ENCODE results near the gene FBXL17. TPM values are rescaled to one million over a fixed set of nuclear protein-coding genes. Genes with fewer than 3 reads are reported as not detected.

FBXL17 gene
- polyA plus RNA-seq, 1 of the 3 experiments (the other 2 are of a cell fraction), result 4.4 TPM

DNA sequence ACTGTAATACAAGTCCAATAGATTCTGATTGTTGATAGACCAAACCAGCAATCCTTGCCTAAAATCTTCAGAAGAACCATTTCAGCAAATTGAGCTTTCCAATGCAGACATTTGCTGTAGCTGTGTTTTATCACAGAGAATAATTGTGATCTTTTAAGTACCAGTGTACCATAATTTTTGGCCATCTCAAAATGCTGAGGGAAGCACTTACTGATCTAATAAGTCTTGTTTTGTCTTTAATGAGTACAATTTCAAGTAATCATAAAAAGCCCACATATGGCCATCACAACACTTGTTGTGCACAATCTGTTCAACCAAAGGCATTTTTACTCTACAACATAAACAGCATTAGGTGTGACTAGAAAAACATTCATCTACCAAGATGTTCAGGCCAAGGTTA lies 159.9 kb downstream of the FBXL17 start:
- no peaks in the 10 kb centered on the region for H3K9me3 ChIP-seq
- no peaks in the 10 kb centered on the region for H3K4me1 ChIP-seq (ENCODE audit: control insufficient read depth in 1 of 2, insufficient read depth in 2 of 2, low read depth in 1 of 2, low read length in 1 of 2)
- no peak overlapping the region for H2AFZ ChIP-seq (ENCODE audit: low read depth)

More for the DNA sequence above, 159.9 kb downstream of the FBXL17 start:
- Histone ChIP-seq H3K4me2 (no peak overlapping the region), H3K79me2 (ENCODE audit: insufficient read depth) (no peaks in the 10 kb centered on the region), H3K9me2 (no peaks in the 10 kb centered on the region), H3K27ac (ENCODE audit: low read depth in 2 of 2, low read length in 1 of 2) (no peak overlapping the region; a peak in 1 of 4 replicates), H3K36me3 (replicated peaks in 1 of 2; ENCODE audit: control insufficient read depth in 1 of 2, insufficient read depth in 2 of 2, low read length in 1 of 2) (no peaks in the 10 kb centered on the region), H3K9ac (no peak overlapping the region), H3K27me3 (ENCODE audit: insufficient read depth) (no peaks in the 10 kb centered on the region), H3F3A (replicated peaks; ENCODE audit: insufficient read depth) (peaks cover 4% of the 10 kb centered on the region), H3K4me3 (ENCODE audit: low read depth in 2 of 2, low read length in 1 of 2) (no peak overlapping the region), H4K20me1 (ENCODE audit: insufficient read depth) (no peaks in the 10 kb centered on the region)
- ChIA-PET POLR2A (no interaction called here), CTCF (interaction anchor here (0.9 to 2.9 kb wide), 2 partner anchors 17 to 39 kb away, joined by 3 to 11 read pairs; no protein-coding TSS in a partner anchor)
- TF ChIP-seq, protein P1, sequence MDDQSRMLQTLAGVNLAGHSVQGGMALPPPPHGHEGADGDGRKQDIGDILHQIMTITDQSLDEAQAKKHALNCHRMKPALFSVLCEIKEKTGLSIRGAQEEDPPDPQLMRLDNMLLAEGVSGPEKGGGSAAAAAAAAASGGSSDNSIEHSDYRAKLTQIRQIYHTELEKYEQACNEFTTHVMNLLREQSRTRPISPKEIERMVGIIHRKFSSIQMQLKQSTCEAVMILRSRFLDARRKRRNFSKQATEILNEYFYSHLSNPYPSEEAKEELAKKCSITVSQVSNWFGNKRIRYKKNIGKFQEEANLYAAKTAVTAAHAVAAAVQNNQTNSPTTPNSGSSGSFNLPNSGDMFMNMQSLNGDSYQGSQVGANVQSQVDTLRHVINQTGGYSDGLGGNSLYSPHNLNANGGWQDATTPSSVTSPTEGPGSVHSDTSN (IDR thresholded peaks at IDR 0.05), result no peak
- TF ChIP-seq, protein P2, sequence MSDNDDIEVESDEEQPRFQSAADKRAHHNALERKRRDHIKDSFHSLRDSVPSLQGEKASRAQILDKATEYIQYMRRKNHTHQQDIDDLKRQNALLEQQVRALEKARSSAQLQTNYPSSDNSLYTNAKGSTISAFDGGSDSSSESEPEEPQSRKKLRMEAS (IDR thresholded peaks at IDR 0.05; ENCODE audit: low read depth), result no peak
- TF ChIP-seq GABPA (IDR thresholded peaks at IDR 0.05; ENCODE audit: low read depth) (no peak), MXI1 (IDR thresholded peaks at IDR 0.05; ENCODE audit: low read depth, low read length) (no peak), FOXJ3 (CRISPR knock-in tag; IDR thresholded peaks at IDR 0.05) (no peak), ELF1 (IDR thresholded peaks at IDR 0.05) (no peak), FOSL2 (IDR thresholded peaks at IDR 0.05; ENCODE audit: borderline replicate concordance, low read depth) (no peak), RAD21 (IDR thresholded peaks at IDR 0.05; ENCODE audit: low read length) (no peak), POLR2AphosphoS5 (IDR thresholded peaks at IDR 0.05; ENCODE audit: low read depth, low read length) (no peak), RCOR1 (IDR thresholded peaks at IDR 0.05; ENCODE audit: low read length) (no peak), SMC3 (IDR thresholded peaks at IDR 0.05; ENCODE audit: low read depth, low read length) (no peak), MEF2A (IDR thresholded peaks at IDR 0.05; ENCODE audit: borderline replicate concordance, low read depth) (no peak), RFX5 (IDR thresholded peaks at IDR 0.05; ENCODE audit: low read length) (no peak), TAF1 (IDR thresholded peaks at IDR 0.05; ENCODE audit: borderline replicate concordance, low read depth, low read length) (no peak), RXRA (IDR thresholded peaks at IDR 0.05; ENCODE audit: borderline replicate concordance, low read depth) (no peak), YY1 (IDR thresholded peaks at IDR 0.05; ENCODE audit: low read depth) (no peak)
- TF ChIP-seq, protein P3, sequence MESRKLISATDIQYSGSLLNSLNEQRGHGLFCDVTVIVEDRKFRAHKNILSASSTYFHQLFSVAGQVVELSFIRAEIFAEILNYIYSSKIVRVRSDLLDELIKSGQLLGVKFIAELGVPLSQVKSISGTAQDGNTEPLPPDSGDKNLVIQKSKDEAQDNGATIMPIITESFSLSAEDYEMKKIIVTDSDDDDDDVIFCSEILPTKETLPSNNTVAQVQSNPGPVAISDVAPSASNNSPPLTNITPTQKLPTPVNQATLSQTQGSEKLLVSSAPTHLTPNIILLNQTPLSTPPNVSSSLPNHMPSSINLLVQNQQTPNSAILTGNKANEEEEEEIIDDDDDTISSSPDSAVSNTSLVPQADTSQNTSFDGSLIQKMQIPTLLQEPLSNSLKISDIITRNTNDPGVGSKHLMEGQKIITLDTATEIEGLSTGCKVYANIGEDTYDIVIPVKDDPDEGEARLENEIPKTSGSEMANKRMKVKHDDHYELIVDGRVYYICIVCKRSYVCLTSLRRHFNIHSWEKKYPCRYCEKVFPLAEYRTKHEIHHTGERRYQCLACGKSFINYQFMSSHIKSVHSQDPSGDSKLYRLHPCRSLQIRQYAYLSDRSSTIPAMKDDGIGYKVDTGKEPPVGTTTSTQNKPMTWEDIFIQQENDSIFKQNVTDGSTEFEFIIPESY (IDR thresholded peaks at IDR 0.05; ENCODE audit: borderline replicate concordance, low read depth), result no peak
- TF ChIP-seq, protein P4, sequence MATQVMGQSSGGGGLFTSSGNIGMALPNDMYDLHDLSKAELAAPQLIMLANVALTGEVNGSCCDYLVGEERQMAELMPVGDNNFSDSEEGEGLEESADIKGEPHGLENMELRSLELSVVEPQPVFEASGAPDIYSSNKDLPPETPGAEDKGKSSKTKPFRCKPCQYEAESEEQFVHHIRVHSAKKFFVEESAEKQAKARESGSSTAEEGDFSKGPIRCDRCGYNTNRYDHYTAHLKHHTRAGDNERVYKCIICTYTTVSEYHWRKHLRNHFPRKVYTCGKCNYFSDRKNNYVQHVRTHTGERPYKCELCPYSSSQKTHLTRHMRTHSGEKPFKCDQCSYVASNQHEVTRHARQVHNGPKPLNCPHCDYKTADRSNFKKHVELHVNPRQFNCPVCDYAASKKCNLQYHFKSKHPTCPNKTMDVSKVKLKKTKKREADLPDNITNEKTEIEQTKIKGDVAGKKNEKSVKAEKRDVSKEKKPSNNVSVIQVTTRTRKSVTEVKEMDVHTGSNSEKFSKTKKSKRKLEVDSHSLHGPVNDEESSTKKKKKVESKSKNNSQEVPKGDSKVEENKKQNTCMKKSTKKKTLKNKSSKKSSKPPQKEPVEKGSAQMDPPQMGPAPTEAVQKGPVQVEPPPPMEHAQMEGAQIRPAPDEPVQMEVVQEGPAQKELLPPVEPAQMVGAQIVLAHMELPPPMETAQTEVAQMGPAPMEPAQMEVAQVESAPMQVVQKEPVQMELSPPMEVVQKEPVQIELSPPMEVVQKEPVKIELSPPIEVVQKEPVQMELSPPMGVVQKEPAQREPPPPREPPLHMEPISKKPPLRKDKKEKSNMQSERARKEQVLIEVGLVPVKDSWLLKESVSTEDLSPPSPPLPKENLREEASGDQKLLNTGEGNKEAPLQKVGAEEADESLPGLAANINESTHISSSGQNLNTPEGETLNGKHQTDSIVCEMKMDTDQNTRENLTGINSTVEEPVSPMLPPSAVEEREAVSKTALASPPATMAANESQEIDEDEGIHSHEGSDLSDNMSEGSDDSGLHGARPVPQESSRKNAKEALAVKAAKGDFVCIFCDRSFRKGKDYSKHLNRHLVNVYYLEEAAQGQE (IDR thresholded peaks at IDR 0.05; ENCODE audit: low read depth, low read length), result no peak
- TF ChIP-seq, protein P5, sequence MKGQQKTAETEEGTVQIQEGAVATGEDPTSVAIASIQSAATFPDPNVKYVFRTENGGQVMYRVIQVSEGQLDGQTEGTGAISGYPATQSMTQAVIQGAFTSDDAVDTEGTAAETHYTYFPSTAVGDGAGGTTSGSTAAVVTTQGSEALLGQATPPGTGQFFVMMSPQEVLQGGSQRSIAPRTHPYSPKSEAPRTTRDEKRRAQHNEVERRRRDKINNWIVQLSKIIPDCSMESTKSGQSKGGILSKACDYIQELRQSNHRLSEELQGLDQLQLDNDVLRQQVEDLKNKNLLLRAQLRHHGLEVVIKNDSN (IDR thresholded peaks at IDR 0.05; ENCODE audit: borderline replicate concordance, low read depth), result no peak
- DNase-seq, result no peak

Measured in SK-N-SH (cell line).